Measurements from ENCODE around the gene POLH. TPM values are rescaled to one million over a fixed set of nuclear protein-coding genes. Genes with fewer than 3 reads are reported as not detected.
"Not testable (repeated sequence)": the region's sequence is repeated elsewhere in the genome, so short reads cannot be mapped to it uniquely, and the experiment has no call there.

POLH gene
- total and polyA plus RNA-seq, 12 donors: 1.5 to 25.0 (median 13.3) TPM

DNA sequence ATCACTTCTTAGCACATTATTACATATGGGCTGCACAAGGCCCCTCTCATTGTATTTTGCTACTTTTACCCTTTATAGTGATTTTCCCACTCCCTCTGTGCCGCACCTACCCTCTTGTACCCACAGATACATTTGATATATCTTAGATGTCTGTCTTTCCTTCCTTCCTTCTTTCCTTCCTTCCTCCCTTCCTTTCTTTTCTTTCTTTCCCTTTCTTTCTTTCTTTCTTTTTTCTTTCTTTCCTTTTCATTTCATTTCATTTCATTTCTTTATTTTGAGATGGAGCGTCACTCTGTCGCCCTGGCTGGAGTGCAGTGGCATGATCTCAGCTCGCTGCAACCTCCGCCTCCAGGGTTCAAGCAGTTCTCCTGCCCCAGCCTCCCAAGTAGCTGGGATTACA is 12.2 kb downstream of the POLH start:
- Histone ChIP-seq H3K27ac (no peak overlapping the region), H3K4me3 (no peak overlapping the region), H3K4me1 (replicated peaks in 1 of 2) (no peaks in the 10 kb centered on the region), H3K27me3 (no peaks in the 10 kb centered on the region), H3K9me3 (replicated peaks in 1 of 3) (no peaks in the 10 kb centered on the region), H3K36me3 (replicated peaks in 1 of 2) (peaks cover 0 to 55% of the 10 kb centered on the region in 2 donors)
- DNase-seq: no peak
- TF ChIP-seq, protein P1, sequence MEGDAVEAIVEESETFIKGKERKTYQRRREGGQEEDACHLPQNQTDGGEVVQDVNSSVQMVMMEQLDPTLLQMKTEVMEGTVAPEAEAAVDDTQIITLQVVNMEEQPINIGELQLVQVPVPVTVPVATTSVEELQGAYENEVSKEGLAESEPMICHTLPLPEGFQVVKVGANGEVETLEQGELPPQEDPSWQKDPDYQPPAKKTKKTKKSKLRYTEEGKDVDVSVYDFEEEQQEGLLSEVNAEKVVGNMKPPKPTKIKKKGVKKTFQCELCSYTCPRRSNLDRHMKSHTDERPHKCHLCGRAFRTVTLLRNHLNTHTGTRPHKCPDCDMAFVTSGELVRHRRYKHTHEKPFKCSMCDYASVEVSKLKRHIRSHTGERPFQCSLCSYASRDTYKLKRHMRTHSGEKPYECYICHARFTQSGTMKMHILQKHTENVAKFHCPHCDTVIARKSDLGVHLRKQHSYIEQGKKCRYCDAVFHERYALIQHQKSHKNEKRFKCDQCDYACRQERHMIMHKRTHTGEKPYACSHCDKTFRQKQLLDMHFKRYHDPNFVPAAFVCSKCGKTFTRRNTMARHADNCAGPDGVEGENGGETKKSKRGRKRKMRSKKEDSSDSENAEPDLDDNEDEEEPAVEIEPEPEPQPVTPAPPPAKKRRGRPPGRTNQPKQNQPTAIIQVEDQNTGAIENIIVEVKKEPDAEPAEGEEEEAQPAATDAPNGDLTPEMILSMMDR (IDR thresholded peaks at IDR 0.05): no peak
- no peak for TF ChIP-seq POLR2A (IDR thresholded peaks at IDR 0.05)
- intact Hi-C loops (cut with DNase I): no loop called here
- 97 to 99% (median 98%) methylated on average over 5 of the region's 5 CpGs for WGBS, 4 donors

DNA sequence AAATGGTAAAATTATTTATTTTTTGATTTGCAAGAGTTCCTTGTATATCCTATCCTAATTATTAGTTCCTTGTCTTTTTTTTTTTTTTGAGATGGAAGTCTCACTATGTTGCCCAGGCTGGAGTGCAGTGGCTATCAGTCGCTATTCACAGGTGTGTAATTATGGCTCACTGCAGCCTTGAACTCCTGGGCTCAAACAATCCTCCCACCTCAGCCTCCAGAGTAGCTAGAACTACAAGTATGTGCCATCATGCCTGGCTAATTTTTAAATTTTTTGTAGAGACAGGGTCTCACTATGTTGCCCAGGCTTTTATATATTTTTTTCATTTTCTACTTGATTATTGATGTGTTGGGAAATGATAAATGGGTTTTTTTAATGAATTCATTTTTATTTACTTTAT is 13.6 kb downstream of the POLH start:
- H3K36me3 ChIP-seq (replicated peaks in 1 of 2): peaks cover 0 to 42% of the 10 kb centered on the region in 2 donors
- DNase-seq; intact Hi-C loops (cut with DNase I); H3K4me3 ChIP-seq; H3K9me3 ChIP-seq (replicated peaks in 1 of 3); H3K27me3 ChIP-seq; H3K27ac ChIP-seq; H3K4me1 ChIP-seq (replicated peaks in 1 of 2): not testable (repeated sequence)
- WGBS, 4 donors: 92 to 97% (median 94%) methylated on average over 1 of the region's 1 CpG

DNA sequence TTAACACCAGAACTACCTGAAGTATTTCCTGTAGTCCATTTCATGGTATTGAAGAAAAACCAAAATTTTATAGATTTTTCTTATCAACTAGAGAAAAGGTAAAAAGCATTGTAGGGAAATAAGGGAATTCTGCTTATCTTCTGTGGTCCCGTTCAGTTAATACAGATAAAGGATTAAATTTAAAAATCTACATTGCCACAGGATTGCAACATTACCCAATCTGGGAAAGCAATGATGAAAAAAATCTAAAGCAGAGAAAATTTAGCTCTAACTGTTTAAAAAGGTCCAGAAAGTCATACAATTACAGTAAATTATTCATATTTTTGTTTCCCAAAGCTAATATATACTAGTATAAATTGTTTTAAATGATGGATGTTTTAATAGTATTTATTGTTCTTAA is 18.0 kb downstream of the POLH start:
- no peaks in the 10 kb centered on the region for H3K9me3 ChIP-seq (replicated peaks in 1 of 3)
- H3K4me3 ChIP-seq: no peak overlapping the region
- no peak for TF ChIP-seq POLR2A (IDR thresholded peaks at IDR 0.05)
- H3K36me3 ChIP-seq (replicated peaks in 1 of 2): peaks cover 0 to 19% of the 10 kb centered on the region in 2 donors
- H3K4me1 ChIP-seq (replicated peaks in 1 of 2): no peaks in the 10 kb centered on the region
- 62 to 81% (median 70%) methylated on average over 1 of the region's 1 CpG for WGBS, 4 donors
- H3K27ac ChIP-seq: no peak overlapping the region
- intact Hi-C loops (cut with DNase I): no loop called here
- no peak for DNase-seq
- no peaks in the 10 kb centered on the region for H3K27me3 ChIP-seq

DNA sequence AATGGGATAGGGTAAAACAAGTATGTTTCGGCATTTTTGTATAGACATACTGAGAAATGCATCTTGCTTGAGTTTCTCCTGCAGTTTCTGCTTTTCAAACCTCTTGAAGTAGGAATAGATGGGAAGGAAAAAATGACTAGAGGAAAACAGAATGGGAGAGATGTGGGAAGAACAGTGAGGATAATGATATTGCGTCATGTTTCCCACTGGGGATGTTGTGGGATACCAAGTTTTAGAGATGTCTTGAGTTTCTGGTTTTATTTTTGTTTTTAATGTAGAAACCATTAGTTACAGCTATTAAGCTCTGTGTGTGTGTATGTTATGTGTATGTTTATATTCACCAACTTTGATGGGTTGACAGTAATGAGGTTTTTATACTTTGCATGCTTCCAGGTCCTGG is 24.6 kb downstream of the POLH start:
- no peak for TF ChIP-seq POLR2A (IDR thresholded peaks at IDR 0.05)
- TF ChIP-seq, protein P1 (IDR thresholded peaks at IDR 0.05): no peak
- 94 to 100% (median 98%) methylated on average over 2 of the region's 2 CpGs for WGBS, 4 donors
- no peak for DNase-seq
- H3K4me1 ChIP-seq (replicated peaks in 1 of 2): no peaks in the 10 kb centered on the region
- intact Hi-C loops (cut with DNase I): no loop called here
- no peaks in the 10 kb centered on the region for H3K27me3 ChIP-seq
- H3K9me3 ChIP-seq (replicated peaks in 1 of 3): no peaks in the 10 kb centered on the region
- no peak overlapping the region for H3K27ac ChIP-seq
- H3K36me3 ChIP-seq (replicated peaks in 1 of 2): peaks cover 0 to 26% of the 10 kb centered on the region in 2 donors
- H3K4me3 ChIP-seq: no peak overlapping the region

DNA sequence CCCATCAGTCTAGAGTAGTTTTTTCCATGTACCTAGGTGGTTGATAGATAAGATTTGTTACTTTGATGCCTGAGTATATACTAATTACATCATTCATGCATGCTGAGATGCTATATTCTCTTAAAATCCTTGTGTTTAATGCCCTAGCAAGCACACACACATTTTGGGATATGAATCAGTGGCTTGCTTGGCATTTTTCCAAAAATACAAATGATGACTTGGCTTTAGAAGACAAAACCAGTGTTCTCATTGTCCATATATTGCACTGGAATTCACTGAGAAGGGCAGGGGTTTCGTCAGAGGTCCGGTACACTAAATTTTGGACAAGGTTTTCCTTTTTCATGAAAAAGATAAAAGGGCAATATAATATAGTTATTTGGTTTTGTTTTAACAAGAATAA is 28.2 kb downstream of the POLH start:
- TF ChIP-seq POLR2A (IDR thresholded peaks at IDR 0.05): no peak
- TF ChIP-seq, protein P1 (IDR thresholded peaks at IDR 0.05): no peak
- peaks cover 0 to 18% of the 10 kb centered on the region in 2 donors for H3K36me3 ChIP-seq (replicated peaks in 1 of 2)

More for the DNA sequence above, 28.2 kb downstream of the POLH start:
- WGBS, 4 donors: 90 to 96% (median 94%) methylated on average over 2 of the region's 2 CpGs
- H3K4me1 ChIP-seq (replicated peaks in 1 of 2): no peaks in the 10 kb centered on the region
- no peaks in the 10 kb centered on the region for H3K9me3 ChIP-seq (replicated peaks in 1 of 3)
- no peak overlapping the region for H3K4me3 ChIP-seq
- H3K27ac ChIP-seq: no peak overlapping the region
- DNase-seq: no peak
- H3K27me3 ChIP-seq: no peaks in the 10 kb centered on the region
- intact Hi-C loops (cut with DNase I): no loop called here
